ENCODE data around the gene TULP4.

The TULP4 gene

GRCh38 chr6:158422629-158423238, 110.5 kb downstream of the TULP4 start:
- Histone ChIP-seq H3K27me3 (ENCODE audit: control insufficient read depth in 2 of 2, insufficient read depth in 2 of 2, low read length in 2 of 2) (no peaks in the 10 kb centered on the region), H3K4me3 (ENCODE audit: low read length in 2 of 2) (no peak overlapping the region), H3K9me3 (ENCODE audit: control insufficient read depth in 2 of 2, low read length in 2 of 2) (no peaks in the 10 kb centered on the region), H3K27ac (ENCODE audit: low read depth in 2 of 2, low read length in 2 of 2) (no peak overlapping the region), H3K36me3 (ENCODE audit: control insufficient read depth in 2 of 2, insufficient read depth in 2 of 2, low read length in 2 of 2) (no peaks in the 10 kb centered on the region), H3K9ac (ENCODE audit: low read depth in 1 of 2, low read length in 2 of 2) (no peak overlapping the region), H3K4me1 (ENCODE audit: control insufficient read depth in 2 of 2, insufficient read depth in 2 of 2, low read length in 2 of 2) (no peaks in the 10 kb centered on the region)

DNA sequence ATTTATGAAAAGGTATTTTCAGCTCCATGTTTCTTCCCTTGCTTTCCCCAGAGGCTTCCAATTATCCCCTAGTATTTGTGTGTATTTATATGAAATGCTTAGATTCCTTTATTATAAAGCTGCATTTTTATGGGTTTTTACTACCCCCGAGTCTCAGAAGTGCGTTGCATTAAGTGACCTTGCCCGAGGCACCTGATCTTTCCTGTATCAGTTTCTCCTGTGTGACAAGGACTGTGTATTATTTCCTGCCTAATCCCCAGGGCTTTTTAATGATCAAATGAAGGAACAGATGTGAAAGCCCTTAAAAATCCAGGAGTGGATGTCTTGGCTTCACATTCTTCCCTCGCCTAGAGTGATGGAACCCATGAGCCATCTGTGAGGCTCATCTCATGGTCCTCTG, 118.8 kb downstream of the TULP4 start:
- Histone ChIP-seq H3K9me3 (ENCODE audit: control insufficient read depth in 2 of 2, low read length in 2 of 2) (no peaks in the 10 kb centered on the region), H3K4me1 (ENCODE audit: control insufficient read depth in 2 of 2, insufficient read depth in 2 of 2, low read length in 2 of 2) (no peaks in the 10 kb centered on the region), H3K4me3 (ENCODE audit: low read length in 2 of 2) (no peak overlapping the region), H3K36me3 (ENCODE audit: control insufficient read depth in 2 of 2, insufficient read depth in 2 of 2, low read length in 2 of 2) (peaks cover 10 to 11% of the 10 kb centered on the region in 2 donors), H3K9ac (ENCODE audit: low read depth in 1 of 2, low read length in 2 of 2) (no peak overlapping the region), H3K27me3 (ENCODE audit: control insufficient read depth in 2 of 2, insufficient read depth in 2 of 2, low read length in 2 of 2) (no peaks in the 10 kb centered on the region), H3K27ac (ENCODE audit: low read depth in 2 of 2, low read length in 2 of 2) (no peak overlapping the region)

GRCh38 chr6:158431560-158431959, 119.3 kb downstream of the TULP4 start:
- Histone ChIP-seq H3K36me3 (ENCODE audit: control insufficient read depth in 2 of 2, insufficient read depth in 2 of 2, low read length in 2 of 2) (peaks cover 10 to 11% of the 10 kb centered on the region in 2 donors), H3K27ac (ENCODE audit: low read depth in 2 of 2, low read length in 2 of 2) (no peak overlapping the region), H3K27me3 (ENCODE audit: control insufficient read depth in 2 of 2, insufficient read depth in 2 of 2, low read length in 2 of 2) (no peaks in the 10 kb centered on the region), H3K4me1 (ENCODE audit: control insufficient read depth in 2 of 2, insufficient read depth in 2 of 2, low read length in 2 of 2) (no peaks in the 10 kb centered on the region), H3K9ac (ENCODE audit: low read depth in 1 of 2, low read length in 2 of 2) (no peak overlapping the region), H3K4me3 (ENCODE audit: low read length in 2 of 2) (no peak overlapping the region), H3K9me3 (ENCODE audit: control insufficient read depth in 2 of 2, low read length in 2 of 2) (no peaks in the 10 kb centered on the region)

- Histone ChIP-seq H3K36me3 (ENCODE audit: control insufficient read depth in 2 of 2, insufficient read depth in 2 of 2, low read length in 2 of 2) (peaks cover 2 to 4% of the 10 kb centered on the region in 2 donors), H3K4me1 (ENCODE audit: control insufficient read depth in 2 of 2, insufficient read depth in 2 of 2, low read length in 2 of 2) (no peaks in the 10 kb centered on the region), H3K27ac (ENCODE audit: low read depth in 2 of 2, low read length in 2 of 2) (no peak overlapping the region)
Measured at GRCh38 chr6:158437571-158437970, 125.3 kb downstream of the TULP4 start.

GRCh38 chr6:158438226-158438625, 126.0 kb downstream of the TULP4 start:
- H3K9ac ChIP-seq (ENCODE audit: low read depth in 1 of 2, low read length in 2 of 2), result no peak overlapping the region
- H3K4me1 ChIP-seq (ENCODE audit: control insufficient read depth in 2 of 2, insufficient read depth in 2 of 2, low read length in 2 of 2), result no peaks in the 10 kb centered on the region
- H3K27me3 ChIP-seq (ENCODE audit: control insufficient read depth in 2 of 2, insufficient read depth in 2 of 2, low read length in 2 of 2), result no peaks in the 10 kb centered on the region
- no peak overlapping the region for H3K27ac ChIP-seq (ENCODE audit: low read depth in 2 of 2, low read length in 2 of 2)
- no peak overlapping the region for H3K4me3 ChIP-seq (ENCODE audit: low read length in 2 of 2)
- no peaks in the 10 kb centered on the region for H3K9me3 ChIP-seq (ENCODE audit: control insufficient read depth in 2 of 2, low read length in 2 of 2)
- H3K36me3 ChIP-seq (ENCODE audit: control insufficient read depth in 2 of 2, insufficient read depth in 2 of 2, low read length in 2 of 2), result peaks cover 2 to 4% of the 10 kb centered on the region in 2 donors

More at GRCh38 chr6:158437571-158437970, 125.3 kb downstream of the TULP4 start:
- Histone ChIP-seq H3K27me3 (ENCODE audit: control insufficient read depth in 2 of 2, insufficient read depth in 2 of 2, low read length in 2 of 2) (no peaks in the 10 kb centered on the region), H3K9me3 (ENCODE audit: control insufficient read depth in 2 of 2, low read length in 2 of 2) (no peaks in the 10 kb centered on the region), H3K4me3 (ENCODE audit: low read length in 2 of 2) (no peak overlapping the region), H3K9ac (ENCODE audit: low read depth in 1 of 2, low read length in 2 of 2) (no peak overlapping the region)

DNA sequence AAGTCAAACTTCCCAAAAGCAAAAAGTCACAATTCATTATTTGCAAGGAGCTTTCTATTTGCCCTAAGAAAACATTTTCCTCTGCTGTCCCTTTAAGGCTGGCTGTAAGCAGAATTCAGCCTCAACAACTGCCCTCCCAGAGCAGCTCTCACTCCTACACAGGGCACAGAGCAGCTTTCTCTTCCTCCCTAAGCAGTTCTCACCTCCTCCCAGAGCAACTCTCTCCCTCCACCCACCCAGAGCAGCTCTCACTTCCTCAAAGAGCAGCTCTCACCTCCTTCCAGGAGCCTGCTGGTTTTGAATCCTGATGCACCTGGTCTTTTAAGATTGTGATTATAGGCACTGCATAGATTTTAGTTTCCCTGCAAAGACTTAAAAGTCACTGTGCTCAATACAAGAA, 127.0 kb downstream of the TULP4 start:
- Histone ChIP-seq H3K9ac (ENCODE audit: low read depth in 1 of 2, low read length in 2 of 2) (no peak overlapping the region), H3K4me3 (ENCODE audit: low read length in 2 of 2) (no peak overlapping the region), H3K27me3 (ENCODE audit: control insufficient read depth in 2 of 2, insufficient read depth in 2 of 2, low read length in 2 of 2) (no peaks in the 10 kb centered on the region), H3K9me3 (ENCODE audit: control insufficient read depth in 2 of 2, low read length in 2 of 2) (no peaks in the 10 kb centered on the region), H3K27ac (ENCODE audit: low read depth in 2 of 2, low read length in 2 of 2) (no peak overlapping the region), H3K4me1 (ENCODE audit: control insufficient read depth in 2 of 2, insufficient read depth in 2 of 2, low read length in 2 of 2) (no peaks in the 10 kb centered on the region), H3K36me3 (ENCODE audit: control insufficient read depth in 2 of 2, insufficient read depth in 2 of 2, low read length in 2 of 2) (peaks cover 2 to 4% of the 10 kb centered on the region in 2 donors)

DNA sequence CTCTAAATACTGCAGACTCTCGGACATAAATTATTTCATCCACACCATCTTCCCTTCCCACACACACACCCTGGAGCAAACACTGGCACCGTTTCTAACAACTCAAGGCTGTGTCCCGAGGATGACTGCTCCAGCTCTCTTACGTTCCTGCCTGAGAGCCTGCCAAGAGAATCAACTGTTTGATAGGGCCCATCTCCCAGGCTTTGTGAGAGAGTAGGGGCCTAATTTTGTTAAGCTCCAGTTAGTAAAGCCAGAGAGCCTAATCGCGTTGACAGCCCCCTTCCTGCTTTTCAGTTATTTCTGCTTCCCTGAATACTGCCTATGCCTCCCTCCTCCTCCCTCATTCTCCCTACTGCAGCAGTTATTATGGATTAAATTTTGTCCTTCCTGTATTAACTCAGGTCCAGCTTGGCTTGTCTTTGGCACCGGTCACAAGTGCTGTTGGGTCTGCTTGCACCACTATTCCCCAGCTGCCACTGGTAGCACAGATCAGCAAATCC, 129.5 kb downstream of the TULP4 start:
- Histone ChIP-seq H3K27ac (ENCODE audit: low read depth in 2 of 2, low read length in 2 of 2) (no peak overlapping the region), H3K4me3 (ENCODE audit: low read length in 2 of 2) (no peak overlapping the region), H3K27me3 (ENCODE audit: control insufficient read depth in 2 of 2, insufficient read depth in 2 of 2, low read length in 2 of 2) (no peaks in the 10 kb centered on the region), H3K9ac (ENCODE audit: low read depth in 1 of 2, low read length in 2 of 2) (no peak overlapping the region), H3K36me3 (ENCODE audit: control insufficient read depth in 2 of 2, insufficient read depth in 2 of 2, low read length in 2 of 2) (no peaks in the 10 kb centered on the region), H3K9me3 (ENCODE audit: control insufficient read depth in 2 of 2, low read length in 2 of 2) (no peaks in the 10 kb centered on the region), H3K4me1 (ENCODE audit: control insufficient read depth in 2 of 2, insufficient read depth in 2 of 2, low read length in 2 of 2) (no peaks in the 10 kb centered on the region)

- H3K27me3 ChIP-seq (ENCODE audit: control insufficient read depth in 2 of 2, insufficient read depth in 2 of 2, low read length in 2 of 2), result no peaks in the 10 kb centered on the region
- no peak overlapping the region for H3K27ac ChIP-seq (ENCODE audit: low read depth in 2 of 2, low read length in 2 of 2)
- H3K4me1 ChIP-seq (ENCODE audit: control insufficient read depth in 2 of 2, insufficient read depth in 2 of 2, low read length in 2 of 2), result no peaks in the 10 kb centered on the region
- no peak overlapping the region for H3K4me3 ChIP-seq (ENCODE audit: low read length in 2 of 2)
- H3K36me3 ChIP-seq (ENCODE audit: control insufficient read depth in 2 of 2, insufficient read depth in 2 of 2, low read length in 2 of 2), result no peaks in the 10 kb centered on the region
- no peaks in the 10 kb centered on the region for H3K9me3 ChIP-seq (ENCODE audit: control insufficient read depth in 2 of 2, low read length in 2 of 2)
- no peak overlapping the region for H3K9ac ChIP-seq (ENCODE audit: low read depth in 1 of 2, low read length in 2 of 2)
Measured at GRCh38 chr6:158442306-158442705, 130.0 kb downstream of the TULP4 start.

DNA sequence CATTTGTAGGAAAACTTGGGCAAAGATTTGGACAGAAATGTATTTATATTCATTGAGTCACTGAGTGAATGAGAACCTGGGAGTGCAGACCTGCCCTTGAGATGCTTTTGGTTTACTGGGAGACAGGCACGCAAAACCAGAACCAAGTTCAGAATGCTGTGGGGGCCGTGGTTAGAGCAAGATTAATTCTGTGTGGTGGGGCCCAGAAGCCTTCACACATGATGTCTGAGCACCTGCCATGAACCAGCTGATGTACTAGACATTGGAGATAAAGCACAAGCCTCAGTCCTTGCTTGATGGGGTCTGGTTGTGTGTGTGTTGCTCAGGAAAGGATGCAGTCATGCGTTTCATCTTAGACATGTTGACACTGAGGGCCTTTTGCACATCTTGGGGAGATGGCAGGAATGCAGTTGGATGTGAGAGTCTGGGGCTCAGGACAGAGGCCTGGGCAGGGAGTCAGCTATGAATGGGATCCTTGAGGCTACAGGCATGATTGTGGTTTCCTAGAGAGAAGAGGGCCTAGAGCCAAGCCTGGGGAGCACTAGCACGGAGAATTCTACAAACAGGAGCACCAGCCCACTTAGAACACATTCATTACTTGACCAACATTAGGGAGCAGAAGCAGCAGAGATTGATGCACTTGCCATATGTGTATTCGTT, 133.3 kb downstream of the TULP4 start:
- H3K36me3 ChIP-seq (ENCODE audit: control insufficient read depth in 2 of 2, insufficient read depth in 2 of 2, low read length in 2 of 2), result peaks cover 0 to 5% of the 10 kb centered on the region in 2 donors
- no peak overlapping the region for H3K9ac ChIP-seq (ENCODE audit: low read depth in 1 of 2, low read length in 2 of 2)
- no peaks in the 10 kb centered on the region for H3K9me3 ChIP-seq (ENCODE audit: control insufficient read depth in 2 of 2, low read length in 2 of 2)
- no peak overlapping the region for H3K27ac ChIP-seq (ENCODE audit: low read depth in 2 of 2, low read length in 2 of 2)
- no peaks in the 10 kb centered on the region for H3K4me1 ChIP-seq (ENCODE audit: control insufficient read depth in 2 of 2, insufficient read depth in 2 of 2, low read length in 2 of 2)
- no peak overlapping the region for H3K4me3 ChIP-seq (ENCODE audit: low read length in 2 of 2)
- H3K27me3 ChIP-seq (ENCODE audit: control insufficient read depth in 2 of 2, insufficient read depth in 2 of 2, low read length in 2 of 2), result no peaks in the 10 kb centered on the region

GRCh38 chr6:158448856-158449255, 136.6 kb downstream of the TULP4 start:
- no peak overlapping the region for H3K4me3 ChIP-seq (ENCODE audit: low read length in 2 of 2)
- no peak overlapping the region for H3K9ac ChIP-seq (ENCODE audit: low read depth in 1 of 2, low read length in 2 of 2)
- peaks cover 4 to 9% of the 10 kb centered on the region in 2 donors for H3K36me3 ChIP-seq (ENCODE audit: control insufficient read depth in 2 of 2, insufficient read depth in 2 of 2, low read length in 2 of 2)
- no peaks in the 10 kb centered on the region for H3K9me3 ChIP-seq (ENCODE audit: control insufficient read depth in 2 of 2, low read length in 2 of 2)
- H3K27me3 ChIP-seq (ENCODE audit: control insufficient read depth in 2 of 2, insufficient read depth in 2 of 2, low read length in 2 of 2), result no peaks in the 10 kb centered on the region
- peaks cover 2 to 7% of the 10 kb centered on the region in 2 donors for H3K4me1 ChIP-seq (ENCODE audit: control insufficient read depth in 2 of 2, insufficient read depth in 2 of 2, low read length in 2 of 2)
- H3K27ac ChIP-seq (ENCODE audit: low read depth in 2 of 2, low read length in 2 of 2), result no peak overlapping the region
